GM23338 (cell line): ENCODE results near the gene DISP3. TPM values are rescaled to one million over a fixed set of nuclear protein-coding genes. Genes with fewer than 3 reads are reported as not detected.
A peak's percentile ranks its signal among the peaks of the same experiment; 100 is the strongest.

ENCODE experiments used
- ATAC-seq: fragments of 200-7000 bp; cut with Tn5 transposase; 3 replicates; pipeline ENCODE4 v1.9.1; 2020
- DNase-seq: peaks from one replicate; pipeline ENCODE4 v3.0.0-alpha.2; 2015; ENCODE audit warnings: low spot score
- H2AFZ ChIP-seq: fragments of 200-600 bp; sonication (generic); 2 replicates; pipeline ENCODE4 v1.8.0; 2016; ENCODE audit warnings: antibody characterized with exemption, mild to moderate bottlenecking, moderate library complexity
- H3F3A ChIP-seq: fragments of 200-600 bp; sonication (generic); replicated peaks from 2 replicates; pipeline ENCODE4 v1.8.0; 2017; ENCODE audit warnings: antibody characterized with exemption, mixed run types, low read depth
- H3K27ac ChIP-seq: fragments of 200-600 bp; sonication (generic); 2 replicates; pipeline ENCODE4 v1.6.1; 2016; ENCODE audit warnings: low read depth
- H3K27me3 ChIP-seq: fragments of 200-600 bp; sonication (generic); 2 replicates; pipeline ENCODE4 v1.8.0; 2016; ENCODE audit warnings: mild to moderate bottlenecking, mixed run types, moderate library complexity; ENCODE audit not compliant: insufficient read depth
- H3K36me3 ChIP-seq: fragments of 200-600 bp; sonication (generic); 2 replicates; pipeline ENCODE4 v1.8.0; 2016; ENCODE audit warnings: mild to moderate bottlenecking; ENCODE audit not compliant: insufficient read depth
- H3K4me1 ChIP-seq: fragments of 200-600 bp; sonication (generic); 2 replicates; pipeline ENCODE4 v1.8.0; 2016; ENCODE audit warnings: mild to moderate bottlenecking, moderate library complexity; ENCODE audit not compliant: insufficient read depth
- H3K4me2 ChIP-seq: fragments of 200-600 bp; sonication (generic); 2 replicates; pipeline ENCODE4 v1.7.1; 2017; ENCODE audit warnings: mixed run types
- H3K4me3 ChIP-seq: fragments of 200-600 bp; sonication (generic); 2 replicates; pipeline ENCODE4 v1.6.1; 2016; ENCODE audit warnings: mixed run types
- H3K79me2 ChIP-seq: fragments of 200-600 bp; sonication (generic); replicated peaks from 2 replicates; pipeline ENCODE4 v1.8.0; 2017; ENCODE audit warnings: mild to moderate bottlenecking; ENCODE audit not compliant: insufficient read depth
- H3K9me2 ChIP-seq: fragments of 200-600 bp; sonication (generic); 2 replicates; pipeline ENCODE4 v1.8.0; 2017; ENCODE audit not compliant: insufficient read depth
- H4K20me1 ChIP-seq: fragments of 200-600 bp; sonication (generic); replicated peaks from 2 replicates; pipeline ENCODE4 v1.8.0; 2017; ENCODE audit warnings: mild to moderate bottlenecking; ENCODE audit not compliant: insufficient read depth
- H3K27ac Mint-ChIP-seq: 2 replicates; pipeline ENCODE4 v1.8.0; 2020; ENCODE audit warnings: inconsistent platforms, mild to moderate bottlenecking, moderate library complexity, mixed read lengths
- H3K27me3 Mint-ChIP-seq: 3 replicates; pipeline ENCODE4 v1.8.0; 2022; ENCODE audit warnings: low read depth, mild to moderate bottlenecking, moderate library complexity, mixed read lengths, inconsistent platforms; ENCODE audit not compliant: insufficient read depth, poor library complexity
- H3K36me3 Mint-ChIP-seq: 3 replicates; pipeline ENCODE4 v1.8.0; 2021; ENCODE audit warnings: low read depth, mild to moderate bottlenecking, inconsistent platforms, moderate library complexity, mixed read lengths
- H3K4me1 Mint-ChIP-seq: 3 replicates; pipeline ENCODE4 v1.8.0; 2020; ENCODE audit warnings: mild to moderate bottlenecking, inconsistent platforms, mixed read lengths
- H3K4me3 Mint-ChIP-seq: 3 replicates; pipeline ENCODE4 v1.8.0; 2021; ENCODE audit warnings: moderate library complexity, mild to moderate bottlenecking, inconsistent platforms, mixed read lengths
- H3K9me3 Mint-ChIP-seq: 3 replicates; pipeline ENCODE4 v1.8.0; 2020; ENCODE audit warnings: moderate library complexity, mild to moderate bottlenecking, inconsistent platforms, mixed read lengths
- CREB1 ChIP-seq: fragments of 250-450 bp; sonication (Bioruptor Pico); IDR thresholded peaks from 2 replicates; pipeline ENCODE4 v1.5.0; 2020; ENCODE audit warnings: low read depth, mild to moderate bottlenecking, moderate library complexity
- CTCF ChIP-seq, 2 experiments: fragments of 200-600 bp in 1 of 2; sonication (generic) in 1 of 2; conservative IDR thresholded peaks; 2 replicates each; pipeline versions ENCODE4 v1.5.1 to v1.6.1; 2016 to 2017; ENCODE audit warnings: antibody characterized with exemption in 2 of 2, low read depth in 2 of 2, mild to moderate bottlenecking in 2 of 2, moderate library complexity in 1 of 2
- EZH2 ChIP-seq: fragments of 200-600 bp; sonication (generic); IDR thresholded peaks from one replicate; pipeline ENCODE4 v1.8.0; 2017; ENCODE audit warnings: antibody characterized with exemption, mild to moderate bottlenecking, low read depth; ENCODE audit not compliant: unreplicated experiment
- EZH2phosphoT487 ChIP-seq: fragments of 200-600 bp; sonication (generic); IDR thresholded peaks from one replicate; pipeline ENCODE4 v1.8.1; 2018; ENCODE audit warnings: antibody characterized with exemption; ENCODE audit not compliant: unreplicated experiment
- JUNB ChIP-seq: IDR thresholded peaks from one replicate; pipeline ENCODE4 v1.6.1; 2016; ENCODE audit warnings: antibody characterized with exemption; ENCODE audit not compliant: unreplicated experiment
- NANOG ChIP-seq: IDR thresholded peaks from 2 replicates; pipeline ENCODE4 v1.6.1; 2016; ENCODE audit warnings: antibody characterized with exemption, borderline replicate concordance
- STAT1 ChIP-seq: IDR thresholded peaks from one replicate; pipeline ENCODE4 v1.6.1; 2016; ENCODE audit warnings: antibody characterized with exemption; ENCODE audit not compliant: unreplicated experiment
- ZNF114 ChIP-seq: fragments of 250-450 bp; sonication (Bioruptor Pico); IDR thresholded peaks from 2 replicates; pipeline ENCODE4 v1.5.0; 2020; ENCODE audit warnings: mild to moderate bottlenecking, moderate library complexity
- ZNF331 ChIP-seq: fragments of 250-450 bp; sonication (Bioruptor Pico); IDR thresholded peaks from 2 replicates; pipeline ENCODE4 v1.5.0; 2020; ENCODE audit warnings: low read depth, mild to moderate bottlenecking, moderate library complexity
- polyA plus RNA-seq: library from polyadenylated mRNA; unstranded; fragments of >200 nt; fragmentation: Nextera tagmentation; extraction: Ambion mirVana; gene quantifications from 2 replicates; pipeline ENCODE4 v1.2.1, GENCODE V29; 2016
- total RNA-seq: library from RNA; depleted of rRNA; stranded (reverse); fragments of >200 nt; shearing (Covaris generic); gene quantifications from 2 replicates; pipeline ENCODE4 v1.2.3, GENCODE V29; 2014
- TF ChIP-seq, protein P1 (sequence below): fragments of 250-450 bp; sonication (Bioruptor Pico); IDR thresholded peaks from 2 replicates; pipeline ENCODE4 v1.5.0; 2020; ENCODE audit warnings: mild to moderate bottlenecking, moderate library complexity

Gene DISP3
- total and polyA plus RNA-seq, 2 experiments from 2014 or later, result 3.2 to 11.1 TPM

DNA sequence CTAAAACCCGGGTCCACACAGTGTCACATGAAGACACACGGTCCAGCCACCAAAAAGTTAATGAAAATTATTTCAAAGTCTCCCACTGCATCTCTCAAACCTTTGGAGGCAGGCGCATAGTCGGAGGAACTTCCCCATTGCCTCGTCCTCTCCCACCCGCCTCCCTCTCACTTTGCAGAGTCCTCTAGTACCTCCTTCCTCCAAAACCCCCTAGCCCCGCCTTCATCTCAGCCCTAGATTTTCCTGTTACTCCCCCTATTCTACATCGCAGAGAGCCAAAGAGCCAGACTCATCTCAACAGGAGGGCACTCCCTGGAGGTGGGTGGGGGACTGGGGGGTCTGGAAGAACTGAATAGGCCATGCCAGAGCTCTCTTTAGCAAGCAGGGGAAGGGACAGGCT is 79.3 kb downstream of the DISP3 start (continued):
- no peak for TF ChIP-seq EZH2phosphoT487

- Histone ChIP-seq H3K4me2 (no peak overlapping the region), H3K4me1 (peaks cover 11% of the 10 kb centered on the region; the same call in 1 of the 2 replicates), H3K36me3 (no peaks in the 10 kb centered on the region), H3K79me2 (no peaks in the 10 kb centered on the region), H3K27ac (no peak overlapping the region), H4K20me1 (no peaks in the 10 kb centered on the region; the same call in 1 of the 2 replicates), H3K27me3 (no peaks in the 10 kb centered on the region), H3F3A (0 out of 2 replicates have a peak, but pooled peaks cover 1% of the 10 kb centered on the region), H2AFZ (peak overlapping the region; percentile 87; the same call in 1 of the 2 replicates), H3K4me3 (no peak overlapping the region), H3K9me2 (no peaks in the 10 kb centered on the region)
- H3K4me1 Mint-ChIP-seq, result peaks cover 44% of the 10 kb centered on the region
- no peak overlapping the region for H3K4me3 Mint-ChIP-seq
- no peak for DNase-seq
- no peaks in the 10 kb centered on the region for H3K9me3 Mint-ChIP-seq
- H3K36me3 Mint-ChIP-seq, result no peaks in the 10 kb centered on the region; the same call in 2 of the 3 replicates
- ATAC-seq, result peak; percentile 14; the same call in 1 of the 3 replicates
- H3K27me3 Mint-ChIP-seq, result peaks cover 5% of the 10 kb centered on the region
- H3K27ac Mint-ChIP-seq, result no peak overlapping the region
- TF ChIP-seq CREB1 (CRISPR knock-in tag) (no peak), EZH2 (no peak)
These were observed 80.1 kb downstream of the DISP3 start for GRCh38 chr1:11558871-11559590.

DNA sequence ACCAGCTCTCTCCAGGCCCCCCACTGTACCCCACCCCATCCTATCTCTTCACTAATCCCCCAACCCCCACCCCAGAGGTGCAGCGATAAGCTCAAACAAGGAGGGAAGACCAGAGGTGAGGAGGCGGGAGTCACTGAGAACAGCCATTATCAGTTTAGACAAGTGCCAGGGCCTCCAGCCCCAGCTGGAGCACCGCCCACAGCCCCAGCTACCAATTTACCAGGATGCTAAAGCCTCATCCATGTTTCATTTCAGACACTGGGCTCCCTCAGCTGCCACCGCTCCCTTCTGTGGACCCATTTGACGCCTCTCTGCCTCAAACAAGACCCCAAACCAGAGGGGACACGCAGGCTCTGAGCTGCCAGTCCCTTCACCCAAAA is 80.6 kb downstream of the DISP3 start:
- no peak overlapping the region for H3K4me3 ChIP-seq
- no peak for ATAC-seq
- TF ChIP-seq ZNF331 (no peak), JUNB (no peak), CTCF (conservative IDR thresholded peaks at IDR 0.05; ENCODE audit: low read depth in 2 of 2) (no peak), ZNF114 (CRISPR knock-in tag) (no peak), STAT1 (no peak), NANOG (no peak), CREB1 (CRISPR knock-in tag) (no peak)
- TF ChIP-seq, protein P1, sequence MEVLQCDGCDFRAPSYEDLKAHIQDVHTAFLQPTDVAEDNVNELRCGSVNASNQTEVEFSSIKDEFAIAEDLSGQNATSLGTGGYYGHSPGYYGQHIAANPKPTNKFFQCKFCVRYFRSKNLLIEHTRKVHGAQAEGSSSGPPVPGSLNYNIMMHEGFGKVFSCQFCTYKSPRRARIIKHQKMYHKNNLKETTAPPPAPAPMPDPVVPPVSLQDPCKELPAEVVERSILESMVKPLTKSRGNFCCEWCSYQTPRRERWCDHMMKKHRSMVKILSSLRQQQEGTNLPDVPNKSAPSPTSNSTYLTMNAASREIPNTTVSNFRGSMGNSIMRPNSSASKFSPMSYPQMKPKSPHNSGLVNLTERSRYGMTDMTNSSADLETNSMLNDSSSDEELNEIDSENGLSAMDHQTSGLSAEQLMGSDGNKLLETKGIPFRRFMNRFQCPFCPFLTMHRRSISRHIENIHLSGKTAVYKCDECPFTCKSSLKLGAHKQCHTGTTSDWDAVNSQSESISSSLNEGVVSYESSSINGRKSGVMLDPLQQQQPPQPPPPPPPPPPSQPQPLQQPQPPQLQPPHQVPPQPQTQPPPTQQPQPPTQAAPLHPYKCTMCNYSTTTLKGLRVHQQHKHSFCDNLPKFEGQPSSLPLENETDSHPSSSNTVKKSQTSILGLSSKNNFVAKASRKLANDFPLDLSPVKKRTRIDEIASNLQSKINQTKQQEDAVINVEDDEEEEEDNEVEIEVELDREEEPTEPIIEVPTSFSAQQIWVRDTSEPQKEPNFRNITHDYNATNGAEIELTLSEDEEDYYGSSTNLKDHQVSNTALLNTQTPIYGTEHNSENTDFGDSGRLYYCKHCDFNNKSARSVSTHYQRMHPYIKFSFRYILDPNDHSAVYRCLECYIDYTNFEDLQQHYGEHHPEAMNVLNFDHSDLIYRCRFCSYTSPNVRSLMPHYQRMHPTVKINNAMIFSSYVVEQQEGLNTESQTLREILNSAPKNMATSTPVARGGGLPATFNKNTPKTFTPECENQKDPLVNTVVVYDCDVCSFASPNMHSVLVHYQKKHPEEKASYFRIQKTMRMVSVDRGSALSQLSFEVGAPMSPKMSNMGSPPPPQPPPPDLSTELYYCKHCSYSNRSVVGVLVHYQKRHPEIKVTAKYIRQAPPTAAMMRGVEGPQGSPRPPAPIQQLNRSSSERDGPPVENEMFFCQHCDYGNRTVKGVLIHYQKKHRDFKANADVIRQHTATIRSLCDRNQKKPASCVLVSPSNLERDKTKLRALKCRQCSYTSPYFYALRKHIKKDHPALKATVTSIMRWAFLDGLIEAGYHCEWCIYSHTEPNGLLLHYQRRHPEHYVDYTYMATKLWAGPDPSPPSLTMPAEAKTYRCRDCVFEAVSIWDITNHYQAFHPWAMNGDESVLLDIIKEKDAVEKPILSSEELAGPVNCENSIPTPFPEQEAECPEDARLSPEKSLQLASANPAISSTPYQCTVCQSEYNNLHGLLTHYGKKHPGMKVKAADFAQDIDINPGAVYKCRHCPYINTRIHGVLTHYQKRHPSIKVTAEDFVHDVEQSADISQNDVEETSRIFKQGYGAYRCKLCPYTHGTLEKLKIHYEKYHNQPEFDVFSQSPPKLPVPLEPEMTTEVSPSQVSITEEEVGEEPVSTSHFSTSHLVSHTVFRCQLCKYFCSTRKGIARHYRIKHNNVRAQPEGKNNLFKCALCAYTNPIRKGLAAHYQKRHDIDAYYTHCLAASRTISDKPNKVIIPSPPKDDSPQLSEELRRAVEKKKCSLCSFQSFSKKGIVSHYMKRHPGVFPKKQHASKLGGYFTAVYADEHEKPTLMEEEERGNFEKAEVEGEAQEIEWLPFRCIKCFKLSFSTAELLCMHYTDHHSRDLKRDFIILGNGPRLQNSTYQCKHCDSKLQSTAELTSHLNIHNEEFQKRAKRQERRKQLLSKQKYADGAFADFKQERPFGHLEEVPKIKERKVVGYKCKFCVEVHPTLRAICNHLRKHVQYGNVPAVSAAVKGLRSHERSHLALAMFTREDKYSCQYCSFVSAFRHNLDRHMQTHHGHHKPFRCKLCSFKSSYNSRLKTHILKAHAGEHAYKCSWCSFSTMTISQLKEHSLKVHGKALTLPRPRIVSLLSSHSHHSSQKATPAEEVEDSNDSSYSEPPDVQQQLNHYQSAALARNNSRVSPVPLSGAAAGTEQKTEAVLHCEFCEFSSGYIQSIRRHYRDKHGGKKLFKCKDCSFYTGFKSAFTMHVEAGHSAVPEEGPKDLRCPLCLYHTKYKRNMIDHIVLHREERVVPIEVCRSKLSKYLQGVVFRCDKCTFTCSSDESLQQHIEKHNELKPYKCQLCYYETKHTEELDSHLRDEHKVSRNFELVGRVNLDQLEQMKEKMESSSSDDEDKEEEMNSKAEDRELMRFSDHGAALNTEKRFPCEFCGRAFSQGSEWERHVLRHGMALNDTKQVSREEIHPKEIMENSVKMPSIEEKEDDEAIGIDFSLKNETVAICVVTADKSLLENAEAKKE, result no peak

More for the DNA sequence above, 80.6 kb downstream of the DISP3 start:
- Histone ChIP-seq H3K79me2 (no peaks in the 10 kb centered on the region), H3K9me2 (no peaks in the 10 kb centered on the region), H3K4me1 (peaks cover 11% of the 10 kb centered on the region; the same call in 1 of the 2 replicates), H3K36me3 (no peaks in the 10 kb centered on the region), H3F3A (0 out of 2 replicates have a peak, but pooled peaks cover 2% of the 10 kb centered on the region), H4K20me1 (no peaks in the 10 kb centered on the region; the same call in 1 of the 2 replicates), H3K4me2 (no peak overlapping the region), H3K27me3 (no peaks in the 10 kb centered on the region), H2AFZ (no peak overlapping the region), H3K27ac (no peak overlapping the region)
- H3K27me3 Mint-ChIP-seq, result peaks cover 5% of the 10 kb centered on the region
- H3K36me3 Mint-ChIP-seq, result no peaks in the 10 kb centered on the region; the same call in 2 of the 3 replicates
- no peak overlapping the region for H3K4me3 Mint-ChIP-seq
- no peak overlapping the region for H3K27ac Mint-ChIP-seq
- H3K9me3 Mint-ChIP-seq, result no peaks in the 10 kb centered on the region
- no peak for DNase-seq
- H3K4me1 Mint-ChIP-seq, result peaks cover 40% of the 10 kb centered on the region
